ENCODE measurements around the gene CDC42.

The CDC42 gene

DNA sequence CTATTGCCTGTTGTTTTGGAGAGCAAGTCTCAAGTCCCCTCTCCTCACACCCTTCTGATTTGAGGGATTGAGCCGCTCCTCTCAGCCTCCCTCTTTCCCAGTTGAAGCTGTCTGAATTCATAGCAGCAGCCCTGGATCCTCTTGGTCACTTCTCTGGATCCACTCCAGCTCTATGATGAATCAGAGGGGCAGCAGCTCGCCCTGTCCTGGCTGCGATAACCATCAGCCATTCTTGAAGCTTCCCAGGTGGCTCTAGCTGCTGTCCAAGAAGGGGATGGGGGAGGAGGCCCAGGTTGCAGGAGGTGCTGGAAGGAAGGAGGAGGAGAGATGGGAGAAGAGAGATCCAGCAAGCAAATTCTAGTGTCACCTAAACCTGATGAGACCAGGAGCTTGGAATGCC is 59.1 kb downstream of the CDC42 start:
- DNase-seq = no peak

- DNase-seq = no peak
Observed at GRCh38 chr1:22112554-22112953, 60.0 kb downstream of the CDC42 start.

DNA sequence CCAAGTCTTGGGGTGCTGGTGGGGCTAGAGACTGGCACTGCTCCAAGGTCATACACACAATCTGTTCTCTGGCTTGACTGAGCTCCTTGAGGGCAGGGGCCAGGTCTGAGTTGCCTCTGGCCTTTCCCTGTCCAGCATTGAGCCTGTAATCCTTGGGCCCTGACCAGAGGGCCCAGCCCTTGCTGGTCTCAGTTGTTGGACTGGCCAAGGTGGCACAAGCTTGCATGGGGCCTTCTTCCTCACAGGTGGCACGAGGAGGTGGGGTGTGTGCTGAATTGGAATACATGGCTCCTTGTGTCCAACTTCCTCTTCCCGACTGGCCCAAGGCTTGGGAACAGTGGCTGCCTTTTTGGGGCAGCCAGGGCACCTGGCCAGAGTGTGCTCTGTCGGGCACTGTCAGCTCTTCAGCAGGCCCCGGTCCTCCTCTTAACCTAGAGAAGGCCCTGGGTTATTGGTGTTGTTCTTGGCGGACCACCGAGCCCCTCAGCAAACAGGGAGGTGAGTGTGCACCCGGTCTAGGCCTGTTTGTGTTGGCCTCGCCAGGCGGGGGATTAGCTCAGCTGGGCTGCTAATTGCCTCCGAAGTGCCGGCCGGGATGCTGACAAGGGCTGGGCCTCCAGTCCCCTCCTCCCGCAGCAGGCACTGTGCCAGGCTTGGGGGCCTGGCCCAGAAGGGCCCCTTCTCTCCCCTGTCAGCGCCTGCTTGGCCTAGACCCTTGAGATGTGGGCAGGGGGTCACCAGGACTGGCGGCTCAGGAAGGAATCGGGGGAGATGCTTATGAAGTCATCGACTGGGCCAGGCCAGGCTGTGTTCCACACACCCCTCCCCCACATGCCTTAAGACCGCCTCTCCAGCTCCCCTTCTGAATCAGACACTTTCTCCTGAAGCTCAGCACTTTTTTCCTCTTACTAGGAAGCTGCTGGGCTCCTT is 61.8 kb downstream of the CDC42 start:
- no peak for DNase-seq

DNA sequence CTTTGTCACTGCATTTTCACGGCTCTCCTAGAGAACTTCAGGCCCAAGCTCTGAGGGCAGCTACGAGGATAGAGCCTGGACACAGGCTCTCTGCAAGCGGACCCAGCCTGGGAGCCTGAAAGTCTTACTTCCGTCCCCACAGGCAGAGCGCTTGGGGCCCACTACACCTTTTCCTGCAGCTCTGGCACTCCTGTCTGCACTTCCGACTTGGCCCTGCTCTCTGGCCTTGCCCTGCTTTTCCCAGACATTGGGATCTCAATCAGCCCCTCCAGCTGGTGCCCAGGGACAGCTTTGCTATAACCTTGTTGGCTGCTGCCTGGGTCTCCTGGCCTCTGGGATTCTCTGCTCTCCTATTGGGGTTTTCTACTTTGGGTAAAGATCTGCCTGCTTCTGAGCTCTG is 62.8 kb downstream of the CDC42 start:
- DNase-seq = no peak

GRCh38 chr1:22117238-22117637 is 64.7 kb downstream of the CDC42 start:
- DNase-seq = no peak

DNA sequence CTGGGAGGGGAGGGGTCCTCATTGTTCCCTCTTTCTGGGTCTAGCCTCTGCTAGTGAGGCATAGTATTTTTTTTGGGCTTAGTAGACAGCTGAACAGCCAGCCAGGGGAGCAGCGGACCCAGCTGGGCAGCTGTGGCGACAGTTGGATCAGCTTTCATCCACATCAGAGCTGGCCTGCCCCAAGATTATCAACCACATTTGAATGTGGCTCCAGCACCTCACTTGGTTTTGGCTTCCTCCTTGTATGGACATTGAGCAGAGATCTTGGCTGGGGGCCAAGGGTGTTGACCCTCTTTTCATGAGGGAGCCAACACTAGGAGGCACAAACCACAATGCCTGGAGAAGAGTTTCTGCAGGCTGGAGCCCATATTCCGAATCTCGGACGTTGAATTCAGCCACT is 65.3 kb downstream of the CDC42 start:
- no peak for DNase-seq

DNA sequence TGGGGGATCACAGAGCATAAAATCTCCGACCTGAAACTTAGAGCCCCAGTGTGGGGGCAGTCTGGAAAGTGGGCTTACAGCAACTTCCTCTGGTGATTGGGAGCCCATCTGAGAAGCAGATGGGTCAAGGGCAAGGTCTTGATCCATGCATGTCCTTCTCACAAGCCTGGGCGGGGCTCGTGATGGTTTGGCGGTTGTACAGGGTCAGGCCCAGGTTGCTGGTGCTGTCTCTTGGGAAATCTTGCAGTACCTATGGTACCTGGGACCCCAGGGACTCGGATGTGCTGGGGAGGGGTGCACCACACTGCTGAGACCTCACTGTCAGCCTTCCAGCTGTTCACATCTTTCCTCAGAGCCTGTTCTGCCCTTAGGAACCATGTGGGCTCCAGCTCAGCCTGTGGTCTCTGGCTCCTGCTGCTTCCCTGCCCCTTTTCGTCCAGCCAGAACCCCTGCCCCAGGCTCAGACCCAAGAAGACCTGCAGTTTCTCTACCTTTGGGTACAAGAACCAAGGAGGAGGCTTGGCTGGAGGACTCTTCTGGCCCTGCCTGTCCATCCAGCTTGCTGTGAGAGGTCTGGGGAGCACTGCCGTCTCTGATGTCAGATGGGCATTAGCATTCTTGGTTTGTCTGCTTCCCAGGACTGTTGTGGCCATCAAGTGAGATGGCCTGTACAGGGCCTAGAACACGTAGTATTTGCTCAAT is 65.9 kb downstream of the CDC42 start:
- DNase-seq = no peak

DNA sequence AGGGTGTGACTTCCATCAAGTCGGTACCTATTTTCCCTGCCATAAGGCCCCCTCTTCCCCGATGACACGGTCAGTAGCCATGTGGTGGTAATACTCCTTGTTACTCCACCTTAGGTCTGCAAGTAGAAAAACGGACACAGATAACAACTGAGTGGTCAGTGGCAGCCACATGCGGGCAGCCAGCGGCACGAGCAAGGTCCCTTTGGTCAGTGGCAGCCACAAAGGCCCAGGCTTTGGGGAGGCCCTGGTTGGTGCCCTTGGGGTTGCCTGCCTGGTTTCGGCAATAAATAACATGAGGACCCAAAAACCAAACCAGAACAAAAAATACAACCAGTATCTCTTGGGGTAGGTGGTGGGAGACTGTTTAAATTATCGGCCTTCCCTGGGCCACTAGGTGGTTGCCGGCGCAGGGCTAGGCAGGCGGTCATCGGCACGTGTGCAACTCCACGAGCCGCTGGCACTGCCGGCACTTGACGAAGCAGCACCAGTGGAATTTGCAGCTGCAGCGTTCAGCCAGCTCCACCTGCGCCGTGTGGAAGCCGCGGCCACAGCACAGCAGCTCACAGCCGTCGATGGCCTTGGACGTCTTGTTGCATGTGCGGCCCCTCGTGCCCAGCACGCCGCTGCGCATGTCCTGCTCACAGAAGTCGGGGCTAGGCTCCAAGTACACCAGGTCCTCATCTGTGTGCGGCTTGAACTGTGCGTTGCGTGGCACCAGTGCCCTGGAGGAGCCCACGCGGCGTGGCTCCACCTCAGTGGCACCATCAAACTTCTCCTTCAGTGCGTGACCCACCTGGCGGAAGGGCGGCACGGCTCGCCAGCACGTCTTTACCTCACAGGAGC is 67.3 kb downstream of the CDC42 start:
- no peak for DNase-seq

GRCh38 chr1:22120469-22120790 is 67.9 kb downstream of the CDC42 start:
- no peak for DNase-seq

GRCh38 chr1:22121421-22121911 is 69.0 kb downstream of the CDC42 start:
- DNase-seq = peak; percentile 64

GRCh38 chr1:22122273-22123070 is 70.0 kb downstream of the CDC42 start:
- DNase-seq = no peak

- DNase-seq = no peak
Observed at GRCh38 chr1:22123071-22123390, 70.5 kb downstream of the CDC42 start.

- no peak for DNase-seq
Observed at GRCh38 chr1:22123901-22124404, 71.4 kb downstream of the CDC42 start.

DNA sequence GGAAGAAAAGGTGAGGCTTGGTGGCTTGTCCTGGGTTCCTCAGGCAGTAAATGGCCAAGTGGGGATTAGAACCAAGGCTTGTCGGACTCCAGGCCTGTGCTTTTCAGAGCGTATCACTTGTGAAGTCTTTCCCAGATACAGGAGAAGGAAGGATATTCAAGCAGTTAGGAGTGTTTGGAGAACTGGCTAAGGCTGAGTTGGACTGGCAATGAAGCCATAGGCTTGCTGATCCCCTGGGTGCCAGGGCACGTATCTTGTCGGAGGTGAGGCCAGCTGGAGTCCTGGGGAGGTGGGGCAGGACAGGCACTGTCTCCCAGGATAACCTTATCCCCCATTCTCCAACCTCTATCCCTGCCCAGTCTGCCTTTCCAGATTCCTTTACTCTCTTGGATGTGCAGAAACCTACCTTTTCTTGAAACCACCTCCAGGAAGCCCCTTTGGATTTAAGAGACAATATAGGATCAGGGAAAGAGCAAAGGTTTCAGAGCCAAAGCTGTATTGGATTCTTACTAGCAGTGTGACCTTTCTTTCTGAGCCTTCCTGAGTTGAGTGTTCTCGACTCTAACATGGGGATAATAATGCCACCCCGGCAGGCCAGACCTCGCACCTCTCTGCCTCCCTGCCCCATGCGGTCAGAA is 72.2 kb downstream of the CDC42 start:
- DNase-seq = no peak

- no peak for DNase-seq
Observed at GRCh38 chr1:22126531-22126930, 74.0 kb downstream of the CDC42 start.

- DNase-seq = no peak
Observed at GRCh38 chr1:22127248-22127647, 74.7 kb downstream of the CDC42 start.

- no peak for DNase-seq
Observed at GRCh38 chr1:22127731-22128130, 75.2 kb downstream of the CDC42 start.

DNA sequence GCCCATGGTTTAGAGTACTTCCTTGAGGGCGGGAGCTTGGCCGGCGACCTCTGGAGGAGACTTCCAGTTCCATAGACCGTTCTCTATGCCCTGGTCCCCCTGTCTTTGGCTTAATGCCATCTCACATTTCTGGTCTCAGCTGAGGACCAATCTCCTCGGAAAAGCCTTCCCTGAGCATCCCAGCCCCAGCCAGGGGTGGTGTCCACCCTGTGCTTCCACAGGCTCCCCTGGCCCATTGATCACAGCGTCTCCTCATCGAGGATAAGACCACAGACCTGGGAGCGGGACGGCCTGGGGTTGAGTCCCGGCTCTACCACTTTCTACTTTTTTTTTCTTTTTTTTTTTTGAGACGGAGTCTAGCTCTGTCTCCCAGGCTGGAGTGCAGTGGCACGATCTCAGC is 75.9 kb downstream of the CDC42 start:
- DNase-seq = no peak

DNA sequence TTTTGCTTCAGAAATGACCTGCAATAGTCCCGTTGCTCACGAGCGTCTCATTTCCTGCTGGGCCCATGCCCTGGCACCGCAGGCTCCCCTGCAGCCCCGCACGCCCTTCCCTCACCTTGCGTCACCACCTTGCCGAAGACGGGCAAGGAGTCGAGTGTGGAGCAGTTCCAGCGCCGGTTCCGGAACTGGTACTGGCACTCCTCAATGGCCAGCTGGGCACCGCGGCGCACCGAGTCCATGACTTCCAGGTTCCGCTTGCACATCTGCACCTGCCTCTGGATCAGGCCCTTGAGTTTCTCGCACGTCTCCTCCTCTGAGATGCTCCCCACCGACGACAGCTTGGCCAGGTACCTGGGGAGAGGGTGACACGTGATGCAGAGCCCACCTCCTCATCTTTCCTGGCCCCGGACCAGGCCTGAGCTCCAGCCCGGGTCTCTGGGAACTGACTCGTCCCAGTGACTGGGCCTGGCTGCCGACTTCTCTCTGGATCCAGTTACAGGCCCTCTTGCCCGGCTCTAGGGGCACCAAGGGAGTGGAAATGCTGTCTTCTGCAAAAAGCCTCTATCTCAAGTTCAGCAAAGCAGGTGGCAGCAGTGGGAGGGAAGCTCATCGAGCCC is 77.1 kb downstream of the CDC42 start:
- DNase-seq = no peak

- DNase-seq = no peak
Observed at GRCh38 chr1:22131062-22131461, 78.6 kb downstream of the CDC42 start.

GRCh38 chr1:22131875-22132486 is 79.5 kb downstream of the CDC42 start:
- peak; percentile 71 for DNase-seq

All from NCI-H510A treated with DMSO at 0.1 percent for 48 hours (cell line).